GM21381 (cell line): ENCODE data around the gene ANKRD31.
"Not testable (repeated sequence)": the region's sequence is repeated elsewhere in the genome, so short reads cannot be mapped to it uniquely, and the experiment has no call there.

ENCODE experiments used
- ATAC-seq: cut with Tn5 transposase; IDR thresholded peaks from one replicate; pipeline ENCODE4 v1.9.1; 2021; ENCODE audit warnings: mild to moderate bottlenecking, moderate library complexity; ENCODE audit not compliant: unreplicated experiment

Gene ANKRD31

GRCh38 chr5:75235711-75236110, 967 bp downstream of the ANKRD31 start:
- no peak for ATAC-seq

GRCh38 chr5:75234251-75234650, 2.4 kb downstream of the ANKRD31 start:
- no peak for ATAC-seq

GRCh38 chr5:75226916-75227315, 9.8 kb downstream of the ANKRD31 start:
- no peak for ATAC-seq

GRCh38 chr5:75225506-75225905, 11.2 kb downstream of the ANKRD31 start:
- ATAC-seq = no peak

- ATAC-seq = not testable (repeated sequence)
Observed at GRCh38 chr5:75220787-75221186, 15.9 kb downstream of the ANKRD31 start.

- no peak for ATAC-seq
Observed at GRCh38 chr5:75214928-75215327, 21.8 kb downstream of the ANKRD31 start.

GRCh38 chr5:75214409-75214808, 22.3 kb downstream of the ANKRD31 start:
- no peak for ATAC-seq

- ATAC-seq = no peak
Observed at GRCh38 chr5:75203604-75204003, 33.1 kb downstream of the ANKRD31 start.

GRCh38 chr5:75202935-75203334, 33.7 kb downstream of the ANKRD31 start:
- no peak for ATAC-seq

- ATAC-seq = no peak
Observed at GRCh38 chr5:75200776-75201175, 35.9 kb downstream of the ANKRD31 start.

- no peak for ATAC-seq
Observed at GRCh38 chr5:75199946-75200345, 36.7 kb downstream of the ANKRD31 start.

- no peak for ATAC-seq
Observed at GRCh38 chr5:75199071-75199470, 37.6 kb downstream of the ANKRD31 start.

- no peak for ATAC-seq
Observed at GRCh38 chr5:75197745-75198144, 38.9 kb downstream of the ANKRD31 start.

GRCh38 chr5:75192804-75193203, 43.9 kb downstream of the ANKRD31 start:
- no peak for ATAC-seq

GRCh38 chr5:75192264-75192663, 44.4 kb downstream of the ANKRD31 start:
- no peak for ATAC-seq

GRCh38 chr5:75190227-75190626, 46.5 kb downstream of the ANKRD31 start:
- ATAC-seq = no peak

GRCh38 chr5:75189353-75189752, 47.3 kb downstream of the ANKRD31 start:
- ATAC-seq = no peak

GRCh38 chr5:75185763-75186162, 50.9 kb downstream of the ANKRD31 start:
- no peak for ATAC-seq

- ATAC-seq = not testable (repeated sequence)
Observed at GRCh38 chr5:75176009-75176408, 60.7 kb downstream of the ANKRD31 start.

GRCh38 chr5:75174872-75175271, 61.8 kb downstream of the ANKRD31 start:
- not testable (repeated sequence) for ATAC-seq

- ATAC-seq = no peak
Observed at GRCh38 chr5:75169516-75169915, 67.2 kb downstream of the ANKRD31 start.

GRCh38 chr5:75168026-75168735, 68.5 kb downstream of the ANKRD31 start:
- ATAC-seq = no peak

- no peak for ATAC-seq
Observed at GRCh38 chr5:75167345-75167744, 69.3 kb downstream of the ANKRD31 start.
